HepG2 (cell line): Measurements from ENCODE around the gene SNX15. TPM values are rescaled to one million over a fixed set of nuclear protein-coding genes. Genes with fewer than 3 reads are reported as not detected.

Experiments used
- ATAC-seq: fragments of 200-7000 bp; cut with Tn5 transposase; 3 replicates; pipeline ENCODE4 v1.9.1; 2020; ENCODE audit warnings: mild to moderate bottlenecking, moderate library complexity
- BruUV-seq: library from RNA; stranded (reverse); fragments of 400-500 nt; replicated peaks from 2 replicates; lab custom pipeline; 2021; lab: Mats Ljungman, UMichigan
- CTCF ChIA-PET: fragments of 300-600 bp; formaldehyde crosslinking; extraction: SDS; loops from one replicate; lab custom pipeline; 2021; ENCODE audit warnings: low total read pairs, inconsistent platforms, low intra/inter-chr PET ratio; lab: Yijun Ruan, JAX
- POLR2A ChIA-PET: fragments of 350-600 bp; sonication (Branson Sonifier 250); formaldehyde crosslinking; loops from one replicate; lab custom pipeline; 2020; ENCODE audit warnings: antibody characterized with exemption, inconsistent platforms; lab: Yijun Ruan, JAX
- DNase-seq: peaks from one replicate; pipeline ENCODE4 v3.0.0-alpha.2; 2015; ENCODE audit warnings: low spot score
- FAIRE-seq: peaks from 3 replicates; lab custom pipeline; 2011; peaks lifted over from hg19 to GRCh38; lab: Jason Lieb, UNC
- H2AFZ ChIP-seq: one replicate; pipeline ENCODE4 v1.6.1; 2011; ENCODE audit warnings: low read length, inconsistent platforms
- H3K27ac ChIP-seq: fragments of 300-600 bp; 3 replicates; pipeline ENCODE4 v1.8.0; 2011; ENCODE audit warnings: mixed run types, mild to moderate bottlenecking, mixed read lengths, low read length, inconsistent platforms; ENCODE audit not compliant: insufficient read depth; ENCODE audit errors: extremely low read length
- H3K27me3 ChIP-seq, 2 experiments: fragments of 200-600 bp in 1 of 2; 2 replicates in 1 of 2; 3 replicates in 1 of 2; pipeline versions ENCODE4 v1.6.0 to v1.8.0; 2011; ENCODE audit warnings: low read length in 2 of 2, mild to moderate bottlenecking in 2 of 2, moderate library complexity in 2 of 2, inconsistent platforms in 1 of 2; ENCODE audit not compliant: insufficient read depth in 2 of 2, control insufficient read depth in 1 of 2
- H3K36me3 ChIP-seq, 2 experiments: fragments of 200-600 bp in 1 of 2; replicated peaks in 1 of 2; 2 replicates in 1 of 2; 3 replicates in 1 of 2; pipeline versions ENCODE4 v1.5.1 to v1.8.0; 2011; ENCODE audit warnings: low read length in 2 of 2, inconsistent platforms in 1 of 2; ENCODE audit not compliant: insufficient read depth in 2 of 2, control insufficient read depth in 1 of 2
- H3K4me1 ChIP-seq: 2 replicates; pipeline ENCODE4 v1.5.1; 2012; ENCODE audit warnings: low read length, inconsistent platforms; ENCODE audit not compliant: insufficient read depth
- H3K4me2 ChIP-seq: 2 replicates; pipeline ENCODE4 v1.6.0; 2011; ENCODE audit warnings: low read depth, low read length, inconsistent platforms
- H3K4me3 ChIP-seq, 3 experiments: fragments of 200-600 bp in 1 of 3; sonication (generic), shearing (Covaris generic) in 1 of 3; replicated peaks in 1 of 3; 2 replicates each; pipeline ENCODE4 v1.5.1; 2011 to 2016; ENCODE audit warnings: low read length in 3 of 3, inconsistent platforms in 2 of 3, low read depth in 2 of 3, mild to moderate bottlenecking in 2 of 3, control low read depth in 1 of 3, mixed read lengths in 1 of 3; ENCODE audit not compliant: insufficient read depth in 1 of 3
- H3K79me2 ChIP-seq: one replicate; pipeline ENCODE4 v1.6.1; 2011; ENCODE audit warnings: low read length, inconsistent platforms; ENCODE audit not compliant: insufficient read depth
- H3K9ac ChIP-seq: 2 replicates; pipeline ENCODE4 v1.6.0; 2011; ENCODE audit warnings: mild to moderate bottlenecking, low read depth, low read length, inconsistent platforms; ENCODE audit not compliant: insufficient read depth
- H3K9me3 ChIP-seq: 2 replicates; pipeline ENCODE4 v1.5.1; 2012; ENCODE audit warnings: mild to moderate bottlenecking, low read length
- H4K20me1 ChIP-seq: 2 replicates; pipeline ENCODE4 v1.6.0; 2011; ENCODE audit warnings: inconsistent platforms, mild to moderate bottlenecking, low read length, moderate library complexity; ENCODE audit not compliant: insufficient read depth
- AKNA ChIP-seq: sonication (generic); formaldehyde crosslinking; IDR thresholded peaks from 2 replicates; pipeline ENCODE4 v1.4.0; 2020; ENCODE audit warnings: missing genetic modification reagents, borderline replicate concordance
- ATF7 ChIP-seq, 2 experiments: fragments of 450-650 bp in 1 of 2; sonication (generic) in 1 of 2; formaldehyde crosslinking in 1 of 2; IDR thresholded peaks; 2 replicates each; pipeline versions ENCODE4 v1.4.0 to v1.6.1; 2016 to 2020; ENCODE audit warnings: antibody characterized with exemption in 1 of 2, mild to moderate bottlenecking in 1 of 2, missing genetic modification reagents in 1 of 2
- IKZF1 ChIP-seq: fragments of 450-650 bp; IDR thresholded peaks from 2 replicates; pipeline ENCODE4 v1.7.1; 2016
- PBX2 ChIP-seq: IDR thresholded peaks from 2 replicates; pipeline ENCODE4 v1.6.1; 2016; ENCODE audit warnings: control low read depth
- PHB2 ChIP-seq: fragments of 450-650 bp; IDR thresholded peaks from 2 replicates; pipeline ENCODE4 v1.6.1; 2018; ENCODE audit not compliant: partially characterized antibody
- SNAPC5 ChIP-seq: sonication (generic); formaldehyde crosslinking; IDR thresholded peaks from 2 replicates; pipeline ENCODE4 v1.8.1; 2023; ENCODE audit warnings: mild to moderate bottlenecking, missing genetic modification reagents, borderline replicate concordance
- XRCC5 ChIP-seq: fragments of 200-400 bp; formaldehyde crosslinking; optimal IDR thresholded peaks from 2 replicates; pipeline ENCODE3; 2017; ENCODE audit warnings: mild to moderate bottlenecking, low read length
- ZNF773 ChIP-seq: sonication (generic); formaldehyde crosslinking; IDR thresholded peaks from 2 replicates; pipeline ENCODE4 v1.4.0; 2020; ENCODE audit warnings: missing genetic modification reagents, borderline replicate concordance
- ZNF883 ChIP-seq: sonication (generic); formaldehyde crosslinking; IDR thresholded peaks from 2 replicates; pipeline ENCODE4 v1.5.1; 2020; ENCODE audit warnings: mild to moderate bottlenecking, missing genetic modification reagents; ENCODE audit errors: not compliant biosample characterization
- WGBS: methylation state at CpG from one replicate; pipeline ENCODE4 v1.1.6; 2017; ENCODE audit warnings: low lambda C conversion rate; 5-methylcytosine and 5-hydroxymethylcytosine counted together
- in situ Hi-C: cut with HindIII; loops from 2 replicates; pipeline ENCODE4 v1.10.0; 2017; ENCODE audit warnings: low pct_unique_long_range_greater_than_20kb; ENCODE audit not compliant: extremely low pct_ligation_motif_present
- intact Hi-C: fragments of 100-400 bp; cut with micrococcal nuclease; formaldehyde crosslinking; loops from one replicate; pipeline ENCODE4 v1.10.0; 2022; ENCODE audit not compliant: unreplicated experiment
- polyA plus RNA-seq, 8 experiments: library from polyadenylated mRNA; depleted of rRNA in 3 of 8; stranded (reverse) in 7 of 8; unstranded in 1 of 8; fragments of >200 nt; fragmentation: Illumina TruSeq in 4 of 8; extraction: Trizol in 4 of 8; gene quantifications; 2 replicates each; pipeline versions ENCODE4 v1.2.1 to v1.2.3, GENCODE V29; 2011 to 2016; ENCODE audit warnings: low read depth in 4 of 8, missing spikeins in 1 of 8, mixed read lengths in 1 of 8; ENCODE audit not compliant: insufficient read depth in 1 of 8
- total RNA-seq, 5 experiments: library from RNA; depleted of rRNA; stranded (reverse); fragments of >200 nt; fragmentation: Illumina TruSeq; extraction: Trizol; gene quantifications; 2 replicates each; pipeline ENCODE4 v1.2.3, GENCODE V29; 2016; ENCODE audit warnings: low read depth in 1 of 5
- TF ChIP-seq, protein P1 (sequence below): sonication (generic); formaldehyde crosslinking; IDR thresholded peaks from 2 replicates; pipeline ENCODE4 v1.9.0; 2021; ENCODE audit warnings: missing genetic modification reagents, borderline replicate concordance

The SNX15 gene
- total and polyA plus RNA-seq, 2 of the 13 experiments (the other 11 are each of a cell fraction or from before 2014, with no cell fraction given): 19.1 to 22.6 TPM

DNA sequence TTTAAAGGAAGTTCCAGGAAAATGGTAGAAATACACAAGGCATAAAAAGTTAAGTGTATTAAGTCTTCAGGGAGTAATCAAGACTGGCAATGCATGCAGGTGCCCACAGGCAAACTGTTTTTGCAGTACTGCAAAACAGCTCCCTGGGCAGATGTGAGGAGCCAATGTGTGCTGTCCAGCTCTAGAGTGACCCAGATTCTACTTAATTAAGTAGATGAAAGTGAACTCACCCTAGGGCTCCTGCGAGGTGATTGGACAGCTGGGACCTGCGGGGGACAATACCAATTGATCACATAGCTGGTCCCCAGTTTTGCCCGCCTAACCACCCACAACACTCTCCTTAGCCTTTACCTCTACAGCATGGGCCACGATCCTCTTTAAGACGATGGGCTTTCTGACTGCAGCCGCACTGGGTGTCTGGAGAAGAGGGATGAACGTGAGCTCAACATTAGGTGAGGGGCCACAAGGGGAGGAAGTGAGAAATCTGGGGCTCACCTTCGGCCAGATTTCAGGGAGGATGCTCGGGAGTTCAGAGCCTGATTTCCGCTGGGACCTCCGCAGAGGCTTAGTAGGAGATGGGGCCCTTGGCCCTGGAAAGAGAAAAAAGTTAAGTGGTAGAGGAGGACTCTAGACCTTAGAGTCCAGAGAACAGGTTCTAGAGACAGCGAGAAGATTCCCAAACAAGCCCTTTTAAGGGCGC lies 56.0 kb downstream of the SNX15 start (continued):
- TF ChIP-seq AKNA (no peak), IKZF1 (no peak), ATF7 (IDR thresholded peaks at IDR 0.05) (no peak), ATF7 (CRISPR knock-in tag; IDR thresholded peaks at IDR 0.05) (no peak)

DNA sequence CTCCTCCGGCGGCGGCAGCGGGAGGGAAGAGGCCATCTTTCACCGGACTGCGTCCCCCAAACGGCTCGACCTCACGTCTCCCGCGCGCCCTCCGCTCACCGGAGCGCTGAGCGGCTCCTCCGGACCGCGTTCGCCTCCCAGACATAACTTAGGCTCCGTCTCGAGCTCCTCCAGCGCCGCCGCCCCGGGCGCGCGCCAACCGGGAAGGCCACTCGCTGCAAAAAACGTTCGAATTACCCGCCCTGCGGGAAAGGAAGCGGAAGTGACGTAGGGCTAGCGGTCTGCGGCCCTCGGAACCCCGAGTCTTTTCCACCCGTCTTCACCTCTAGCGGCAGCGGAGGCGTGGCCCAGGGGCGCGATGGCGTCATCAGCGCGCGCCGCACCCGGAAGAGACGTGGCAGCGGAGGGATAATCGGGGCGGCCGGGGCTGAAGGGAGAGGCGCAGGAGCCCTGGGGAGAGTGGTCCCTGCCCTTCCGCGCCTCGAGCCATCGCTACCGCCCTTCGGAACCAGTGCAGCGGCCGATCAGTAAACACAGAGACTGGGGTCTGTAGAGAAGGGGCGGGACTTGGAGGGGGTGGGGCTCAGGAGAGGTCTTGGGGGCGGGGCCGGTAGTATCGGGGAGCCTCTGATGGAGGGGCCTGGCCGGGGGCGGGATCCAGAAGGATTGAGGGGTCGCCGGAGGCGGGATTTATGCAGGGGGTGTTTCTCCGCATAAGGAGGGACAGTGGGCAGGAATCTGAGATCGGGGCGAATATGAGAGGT lies 56.8 kb downstream of the SNX15 start, which contains the start of the genes CDCA5 and ZFPL1:
CDCA5 (minus strand) TSS at position 207 of the 764 bp plus-strand sequence; CDS start at position 145, 62 bp downstream.
ZFPL1 (plus strand) TSS at position 389 of the 764 bp plus-strand sequence. CDS start 477 bp downstream, outside the sequence.
- Histone ChIP-seq H3K9me3 (no peaks in the 10 kb centered on the region), H3K4me2 (peak within 1 kb of the TSS; percentile 93), H4K20me1 (no peaks in the 10 kb centered on the region), H3K36me3 (peaks cover 19 to 31% of the 10 kb centered on the region in 2 experiments), H3K4me3 (peak within 1 kb of the TSS; percentile 70 to 99 (median 87)), H2AFZ (no peak within 1 kb of the TSS), H3K4me1 (peaks cover 33% of the 10 kb centered on the region), H3K27ac (peak within 1 kb of the TSS; percentile 83), H3K79me2 (peaks cover 31% of the 10 kb centered on the region), H3K27me3 (no peaks in the 10 kb centered on the region; a peak in 1 of 5 replicates), H3K9ac (peak within 1 kb of the TSS; percentile 95)
- intact Hi-C loops: no loop called here
- in situ Hi-C loops: no loop called here
- ATAC-seq (peak; percentile 83), FAIRE-seq (peak; percentile 76), DNase-seq (peak; percentile 91)
- CTCF ChIA-PET: no interaction called here
- POLR2A ChIA-PET: no interaction called here
- BruUV-seq: no TSS peak
- WGBS: under 1% methylated on average over 63 of the region's 79 CpGs
- TF ChIP-seq SNAPC5 (CRISPR knock-in tag) (peak; percentile 57; the same call in 1 of the 2 replicates), PHB2 (no peak), XRCC5 (no peak), ZNF773 (CRISPR knock-in tag) (no peak), ZNF883 (CRISPR knock-in tag) (no peak), PBX2 (CRISPR knock-in tag) (no peak)
- TF ChIP-seq, protein P1, sequence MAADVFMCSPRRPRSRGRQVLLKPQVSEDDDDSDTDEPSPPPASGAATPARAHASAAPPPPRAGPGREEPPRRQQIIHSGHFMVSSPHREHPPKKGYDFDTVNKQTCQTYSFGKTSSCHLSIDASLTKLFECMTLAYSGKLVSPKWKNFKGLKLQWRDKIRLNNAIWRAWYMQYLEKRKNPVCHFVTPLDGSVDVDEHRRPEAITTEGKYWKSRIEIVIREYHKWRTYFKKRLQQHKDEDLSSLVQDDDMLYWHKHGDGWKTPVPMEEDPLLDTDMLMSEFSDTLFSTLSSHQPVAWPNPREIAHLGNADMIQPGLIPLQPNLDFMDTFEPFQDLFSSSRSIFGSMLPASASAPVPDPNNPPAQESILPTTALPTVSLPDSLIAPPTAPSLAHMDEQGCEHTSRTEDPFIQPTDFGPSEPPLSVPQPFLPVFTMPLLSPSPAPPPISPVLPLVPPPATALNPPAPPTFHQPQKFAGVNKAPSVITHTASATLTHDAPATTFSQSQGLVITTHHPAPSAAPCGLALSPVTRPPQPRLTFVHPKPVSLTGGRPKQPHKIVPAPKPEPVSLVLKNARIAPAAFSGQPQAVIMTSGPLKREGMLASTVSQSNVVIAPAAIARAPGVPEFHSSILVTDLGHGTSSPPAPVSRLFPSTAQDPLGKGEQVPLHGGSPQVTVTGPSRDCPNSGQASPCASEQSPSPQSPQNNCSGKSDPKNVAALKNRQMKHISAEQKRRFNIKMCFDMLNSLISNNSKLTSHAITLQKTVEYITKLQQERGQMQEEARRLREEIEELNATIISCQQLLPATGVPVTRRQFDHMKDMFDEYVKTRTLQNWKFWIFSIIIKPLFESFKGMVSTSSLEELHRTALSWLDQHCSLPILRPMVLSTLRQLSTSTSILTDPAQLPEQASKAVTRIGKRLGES (CRISPR knock-in tag): no peak
